Panc1 (cell line): ENCODE results near the gene STX7. TPM values are rescaled to one million over a fixed set of nuclear protein-coding genes. Genes with fewer than 3 reads are reported as not detected.

Experiments used
- ATAC-seq: fragments of 200-7000 bp; cut with Tn5 transposase; 2 replicates; pipeline ENCODE4 v1.9.1; 2020; ENCODE audit warnings: mild to moderate bottlenecking, moderate library complexity
- BruUV-seq: library from RNA; stranded (reverse); fragments of 400-500 nt; replicated peaks from 2 replicates; lab custom pipeline; 2021; lab: Mats Ljungman, UMichigan
- CTCF ChIA-PET: fragments of 300-600 bp; sonication (Branson Sonifier 250); formaldehyde crosslinking; loops from one replicate; lab custom pipeline; 2022; ENCODE audit warnings: antibody characterized with exemption; lab: Charles Lee
- POLR2A ChIA-PET: fragments of 300-600 bp; sonication (Branson Sonifier 250); formaldehyde crosslinking; loops from one replicate; lab custom pipeline; 2022; ENCODE audit warnings: antibody characterized with exemption; lab: Charles Lee
- DNase-seq: peaks from one replicate; pipeline ENCODE4 v3.0.0-alpha.2; 2010; ENCODE audit warnings: low read depth, low spot score
- H3K27ac ChIP-seq: 2 replicates; pipeline ENCODE4 v1.5.1; 2011; ENCODE audit warnings: mild to moderate bottlenecking, low read length, inconsistent platforms
- H3K27me3 ChIP-seq: fragments of 200-500 bp; sonication (Bioruptor generic); 2 replicates; pipeline ENCODE4 v1.6.0; 2014; ENCODE audit warnings: low read length, inconsistent platforms; ENCODE audit not compliant: control insufficient read depth, insufficient read depth
- H3K36me3 ChIP-seq: fragments of 200-500 bp; sonication (Bioruptor generic); 2 replicates; pipeline ENCODE4 v1.5.1; 2014; ENCODE audit warnings: inconsistent platforms, mild to moderate bottlenecking, low read length, moderate library complexity; ENCODE audit not compliant: control insufficient read depth, insufficient read depth
- H3K4me1 ChIP-seq: 2 replicates; pipeline ENCODE4 v1.5.1; 2011; ENCODE audit warnings: inconsistent platforms, mild to moderate bottlenecking, low read length, moderate library complexity; ENCODE audit not compliant: control insufficient read depth, insufficient read depth
- H3K4me3 ChIP-seq, 2 experiments: 2 replicates each; pipeline ENCODE4 v1.5.1; 2011 to 2012; ENCODE audit warnings: low read depth in 2 of 2, low read length in 2 of 2, mild to moderate bottlenecking in 2 of 2, inconsistent platforms in 1 of 2, moderate library complexity in 1 of 2
- H3K9me3 ChIP-seq: fragments of 200-500 bp; sonication (Bioruptor generic); 2 replicates; pipeline ENCODE4 v1.5.1; 2014; ENCODE audit warnings: low read depth, mild to moderate bottlenecking, inconsistent platforms, low read length, moderate library complexity; ENCODE audit not compliant: control insufficient read depth, insufficient read depth
- POLR2AphosphoS5 ChIP-seq: IDR thresholded peaks from 2 replicates; pipeline ENCODE4 v1.6.1; 2012; ENCODE audit warnings: mild to moderate bottlenecking, low read depth, low read length, moderate library complexity
- SIN3A ChIP-seq: IDR thresholded peaks from 2 replicates; pipeline ENCODE4 v1.6.1; 2012; ENCODE audit warnings: low read depth, mild to moderate bottlenecking, low read length, moderate library complexity, borderline replicate concordance; ENCODE audit not compliant: insufficient read depth
- TCF7L2 ChIP-seq: IDR thresholded peaks from 2 replicates; pipeline ENCODE4 v1.6.1; 2011; ENCODE audit warnings: mild to moderate bottlenecking, low read depth, low read length, inconsistent platforms
- in situ Hi-C: cut with HindIII; loops from 2 replicates; pipeline ENCODE4 v1.10.0; 2016; ENCODE audit warnings: low sequenced_read_pairs, low pct_unique_long_range_greater_than_20kb
- intact Hi-C: fragments of 100-400 bp; cut with micrococcal nuclease; formaldehyde crosslinking; loops from one replicate; pipeline ENCODE4 v1.10.0; 2022; ENCODE audit not compliant: unreplicated experiment
- total RNA-seq: library from RNA; stranded (reverse); gene quantifications from one replicate; pipeline ENCODE4 v1.2.1, GENCODE V29; 2021; ENCODE audit not compliant: unreplicated experiment
- TF ChIP-seq, protein P1 (sequence below), 2 experiments: IDR thresholded peaks; 2 replicates each; pipeline ENCODE4 v1.6.1; 2011 to 2012; ENCODE audit warnings: low read depth in 2 of 2, control low read depth in 1 of 2, low read length in 1 of 2, mild to moderate bottlenecking in 1 of 2, moderate library complexity in 1 of 2; ENCODE audit not compliant: insufficient read depth in 1 of 2
- TF ChIP-seq, protein P2 (sequence below): fragments of 450-650 bp; IDR thresholded peaks from 2 replicates; pipeline ENCODE4 v1.5.1; 2017; ENCODE audit warnings: mild to moderate bottlenecking

Gene STX7
- total RNA-seq, 1 experiment from 2014 or later = 40.6 TPM

DNA sequence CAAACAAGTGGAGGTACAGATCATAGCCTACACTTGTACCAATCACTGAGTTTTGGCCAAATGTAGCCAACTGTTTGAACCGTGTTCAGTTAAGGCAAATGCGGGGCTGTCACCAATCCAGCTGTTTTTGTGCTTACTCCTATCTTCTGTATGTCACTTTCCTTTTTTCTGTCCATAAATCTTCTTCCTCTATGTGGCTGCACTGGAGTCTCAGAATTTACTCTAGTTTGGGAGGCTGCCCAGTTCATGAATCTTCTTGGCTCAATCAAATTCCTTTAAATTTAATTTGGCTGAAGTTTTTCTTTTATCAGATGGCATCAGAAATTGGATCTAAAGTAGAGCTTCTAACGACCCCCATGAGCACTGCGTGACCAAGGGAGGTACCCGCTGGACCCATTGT is 11.7 kb upstream of the STX7 start:
- TF ChIP-seq TCF7L2 (no peak), SIN3A (no peak), POLR2AphosphoS5 (no peak)
- TF ChIP-seq, protein P1, sequence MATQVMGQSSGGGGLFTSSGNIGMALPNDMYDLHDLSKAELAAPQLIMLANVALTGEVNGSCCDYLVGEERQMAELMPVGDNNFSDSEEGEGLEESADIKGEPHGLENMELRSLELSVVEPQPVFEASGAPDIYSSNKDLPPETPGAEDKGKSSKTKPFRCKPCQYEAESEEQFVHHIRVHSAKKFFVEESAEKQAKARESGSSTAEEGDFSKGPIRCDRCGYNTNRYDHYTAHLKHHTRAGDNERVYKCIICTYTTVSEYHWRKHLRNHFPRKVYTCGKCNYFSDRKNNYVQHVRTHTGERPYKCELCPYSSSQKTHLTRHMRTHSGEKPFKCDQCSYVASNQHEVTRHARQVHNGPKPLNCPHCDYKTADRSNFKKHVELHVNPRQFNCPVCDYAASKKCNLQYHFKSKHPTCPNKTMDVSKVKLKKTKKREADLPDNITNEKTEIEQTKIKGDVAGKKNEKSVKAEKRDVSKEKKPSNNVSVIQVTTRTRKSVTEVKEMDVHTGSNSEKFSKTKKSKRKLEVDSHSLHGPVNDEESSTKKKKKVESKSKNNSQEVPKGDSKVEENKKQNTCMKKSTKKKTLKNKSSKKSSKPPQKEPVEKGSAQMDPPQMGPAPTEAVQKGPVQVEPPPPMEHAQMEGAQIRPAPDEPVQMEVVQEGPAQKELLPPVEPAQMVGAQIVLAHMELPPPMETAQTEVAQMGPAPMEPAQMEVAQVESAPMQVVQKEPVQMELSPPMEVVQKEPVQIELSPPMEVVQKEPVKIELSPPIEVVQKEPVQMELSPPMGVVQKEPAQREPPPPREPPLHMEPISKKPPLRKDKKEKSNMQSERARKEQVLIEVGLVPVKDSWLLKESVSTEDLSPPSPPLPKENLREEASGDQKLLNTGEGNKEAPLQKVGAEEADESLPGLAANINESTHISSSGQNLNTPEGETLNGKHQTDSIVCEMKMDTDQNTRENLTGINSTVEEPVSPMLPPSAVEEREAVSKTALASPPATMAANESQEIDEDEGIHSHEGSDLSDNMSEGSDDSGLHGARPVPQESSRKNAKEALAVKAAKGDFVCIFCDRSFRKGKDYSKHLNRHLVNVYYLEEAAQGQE (IDR thresholded peaks at IDR 0.05; ENCODE audit: insufficient read depth in 1 of 2, low read depth in 2 of 2, low read length in 1 of 2) = no peak
- TF ChIP-seq, protein P2, sequence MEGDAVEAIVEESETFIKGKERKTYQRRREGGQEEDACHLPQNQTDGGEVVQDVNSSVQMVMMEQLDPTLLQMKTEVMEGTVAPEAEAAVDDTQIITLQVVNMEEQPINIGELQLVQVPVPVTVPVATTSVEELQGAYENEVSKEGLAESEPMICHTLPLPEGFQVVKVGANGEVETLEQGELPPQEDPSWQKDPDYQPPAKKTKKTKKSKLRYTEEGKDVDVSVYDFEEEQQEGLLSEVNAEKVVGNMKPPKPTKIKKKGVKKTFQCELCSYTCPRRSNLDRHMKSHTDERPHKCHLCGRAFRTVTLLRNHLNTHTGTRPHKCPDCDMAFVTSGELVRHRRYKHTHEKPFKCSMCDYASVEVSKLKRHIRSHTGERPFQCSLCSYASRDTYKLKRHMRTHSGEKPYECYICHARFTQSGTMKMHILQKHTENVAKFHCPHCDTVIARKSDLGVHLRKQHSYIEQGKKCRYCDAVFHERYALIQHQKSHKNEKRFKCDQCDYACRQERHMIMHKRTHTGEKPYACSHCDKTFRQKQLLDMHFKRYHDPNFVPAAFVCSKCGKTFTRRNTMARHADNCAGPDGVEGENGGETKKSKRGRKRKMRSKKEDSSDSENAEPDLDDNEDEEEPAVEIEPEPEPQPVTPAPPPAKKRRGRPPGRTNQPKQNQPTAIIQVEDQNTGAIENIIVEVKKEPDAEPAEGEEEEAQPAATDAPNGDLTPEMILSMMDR = no peak
- no peaks in the 10 kb centered on the region; the same call in 1 of the 2 replicates for H3K36me3 ChIP-seq
- ChIA-PET CTCF (no interaction called here), POLR2A (no interaction called here)
- no peak for DNase-seq
- H3K4me3 ChIP-seq = no peak overlapping the region
- in situ Hi-C loops = no loop called here
- no TSS peak for BruUV-seq
- H3K9me3 ChIP-seq = no peaks in the 10 kb centered on the region
- H3K27me3 ChIP-seq = 0 out of 2 replicates have a peak, but pooled peaks cover 5% of the 10 kb centered on the region
- intact Hi-C loops = no loop called here
- peaks cover 6% of the 10 kb centered on the region; the same call in 1 of the 2 replicates for H3K4me1 ChIP-seq
- H3K27ac ChIP-seq = no peak overlapping the region
- no peak for ATAC-seq

DNA sequence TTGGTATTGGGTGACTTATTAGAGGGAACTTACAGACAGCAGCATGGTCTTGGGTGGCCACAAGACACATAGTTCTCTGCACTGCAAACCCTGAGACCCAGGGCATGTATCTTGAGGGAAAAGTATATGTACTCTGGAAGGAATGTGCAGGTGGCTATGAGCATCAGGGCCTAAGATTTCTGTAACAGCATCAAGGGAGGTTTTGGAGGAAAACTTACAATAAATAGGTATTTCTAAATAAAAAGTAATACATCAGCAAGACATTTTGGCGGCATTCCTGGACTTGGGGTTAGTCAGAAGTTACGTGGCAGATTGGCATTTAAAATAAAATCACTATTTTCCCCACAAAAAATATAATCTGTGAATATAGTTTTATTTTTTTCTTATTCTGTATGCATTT is 8.0 kb upstream of the STX7 start:
- no peak overlapping the region for H3K4me3 ChIP-seq
- CTCF ChIA-PET = no interaction called here
- no peak for TF ChIP-seq SIN3A
- no peak for TF ChIP-seq POLR2AphosphoS5
- TF ChIP-seq, protein P2 = no peak
- TF ChIP-seq, protein P1 (IDR thresholded peaks at IDR 0.05; ENCODE audit: insufficient read depth in 1 of 2, low read depth in 2 of 2, low read length in 1 of 2) = no peak
- TF ChIP-seq TCF7L2 = no peak
- no TSS peak for BruUV-seq
- POLR2A ChIA-PET = no interaction called here
- peaks cover 11% of the 10 kb centered on the region; the same call in 1 of the 2 replicates for H3K27me3 ChIP-seq
- H3K9me3 ChIP-seq = no peaks in the 10 kb centered on the region
- no peak for DNase-seq
- H3K36me3 ChIP-seq = no peaks in the 10 kb centered on the region; the same call in 1 of the 2 replicates
- intact Hi-C loops = no loop called here
- ATAC-seq = no peak
- in situ Hi-C loops = no loop called here
- H3K4me1 ChIP-seq = no peaks in the 10 kb centered on the region
- no peak overlapping the region for H3K27ac ChIP-seq
